T-helper 2 cell (primary cell): Measurements from ENCODE around the gene RRAD.
"Not testable (repeated sequence)": the region's sequence is repeated elsewhere in the genome, so short reads cannot be mapped to it uniquely, and the experiment has no call there.

Experiments
- DNase-seq, 5 experiments: peaks; one replicate each; pipeline versions ENCODE4 v3.0.0 to v3.0.0-alpha.2; 2012 to 2022

Gene RRAD

GRCh38 chr16:66899945-66900710, 25.2 kb downstream of the RRAD start:
- DNase-seq = no peak

GRCh38 chr16:66899310-66899944, 25.9 kb downstream of the RRAD start:
- DNase-seq = no peak

- no peak for DNase-seq
Observed at GRCh38 chr16:66898933-66899309, 26.4 kb downstream of the RRAD start.

DNA sequence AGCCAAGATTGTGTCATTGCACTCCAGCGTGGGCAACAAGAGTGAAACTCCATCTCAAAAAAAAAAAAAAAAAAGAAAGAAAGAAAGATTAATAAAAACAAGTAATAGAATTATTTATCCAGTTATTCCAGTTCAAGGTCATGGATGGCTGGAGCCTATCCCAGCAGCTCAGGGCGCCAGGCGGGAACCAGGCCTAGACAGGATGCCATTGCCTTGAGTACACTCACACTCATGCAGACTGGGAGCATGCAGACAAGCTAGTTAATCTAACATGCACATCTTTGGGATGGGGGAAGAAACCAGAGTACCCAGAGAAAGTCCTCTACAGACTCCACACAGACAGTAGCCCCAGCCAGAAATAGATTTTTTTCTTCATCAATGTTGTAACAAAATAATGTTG, 27.1 kb downstream of the RRAD start:
- no peak for DNase-seq

- not testable (repeated sequence) for DNase-seq
Observed at GRCh38 chr16:66896682-66897081, 28.7 kb downstream of the RRAD start.

- DNase-seq = no peak
Observed at GRCh38 chr16:66895999-66896398, 29.3 kb downstream of the RRAD start.

DNA sequence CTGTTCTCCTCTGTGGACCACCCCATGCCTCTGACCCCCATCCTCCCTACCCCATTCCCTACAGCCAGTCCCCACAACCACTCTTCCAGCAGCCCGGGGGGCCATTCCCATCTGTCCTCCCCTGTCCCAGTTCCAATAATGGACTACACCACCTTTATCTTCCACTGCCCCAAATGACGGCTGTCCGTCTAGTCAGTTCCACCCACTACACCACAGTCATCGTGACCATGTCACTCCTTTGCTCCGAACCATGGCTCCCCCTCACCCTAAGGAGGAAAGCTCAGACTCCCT, 29.7 kb downstream of the RRAD start:
- DNase-seq = no peak

- peak in 4 of 5 experiments; percentile 20 to 76 (median 23) for DNase-seq
Observed at GRCh38 chr16:66894948-66895688, 30.2 kb downstream of the RRAD start.

DNA sequence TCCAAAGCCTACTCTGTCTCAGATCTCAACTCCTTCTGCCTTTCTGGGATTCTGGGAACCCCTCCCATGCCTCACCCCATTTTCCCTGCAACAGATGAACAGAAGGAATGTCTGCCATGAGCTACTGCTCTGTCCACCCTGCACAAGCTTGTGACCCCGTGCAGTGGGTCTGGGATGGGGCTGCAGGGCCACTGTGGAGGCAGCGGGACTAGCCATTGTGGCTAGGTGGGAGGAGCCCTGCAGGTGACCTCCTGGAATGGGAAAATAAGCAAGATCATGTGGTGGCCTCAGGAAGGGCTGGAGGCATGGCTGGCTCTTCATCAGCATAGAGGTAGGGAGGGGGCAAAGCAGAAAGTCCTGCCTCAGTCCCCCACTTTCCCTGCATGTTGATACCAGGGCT, 31.3 kb downstream of the RRAD start:
- DNase-seq = no peak

DNA sequence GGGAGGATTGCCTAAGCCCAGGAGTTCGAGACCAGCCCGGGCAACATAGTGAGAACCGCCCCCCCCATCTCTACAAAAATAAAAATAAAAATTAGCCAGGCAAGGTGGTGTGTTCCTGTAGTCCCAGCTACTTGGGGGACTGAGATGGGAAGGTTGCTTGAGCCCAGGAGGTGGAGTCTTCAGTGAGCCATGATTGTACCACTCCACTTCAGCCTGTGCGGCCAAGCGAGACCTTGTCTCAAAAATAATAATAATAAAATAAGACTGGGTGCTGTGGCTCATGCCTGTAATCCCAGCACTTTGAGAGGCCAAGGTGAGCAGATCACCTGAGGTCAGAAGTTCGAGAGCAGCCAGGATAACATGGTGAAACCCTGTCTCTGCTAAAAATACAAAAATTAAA, 33.5 kb downstream of the RRAD start:
- no peak for DNase-seq

DNA sequence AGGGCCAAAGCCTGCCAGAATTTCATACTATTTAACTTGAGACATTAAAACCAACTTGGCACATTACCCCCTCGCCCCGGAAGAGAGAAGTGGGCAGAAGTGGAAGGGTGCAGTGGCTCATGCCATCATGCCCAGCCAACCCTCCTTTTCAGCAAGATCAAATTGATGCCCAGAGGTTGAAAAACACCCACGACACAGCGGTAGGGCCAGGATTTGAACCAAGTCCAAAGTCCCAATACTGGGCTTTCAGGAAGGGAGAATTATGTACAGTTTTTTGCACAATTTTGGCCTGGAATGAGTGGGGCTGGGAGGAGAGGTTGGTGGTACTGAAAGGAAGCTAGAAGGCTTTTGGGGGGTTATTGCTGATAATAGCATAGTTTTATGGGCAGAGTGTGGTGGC, 34.0 kb downstream of the RRAD start:
- no peak for DNase-seq

- DNase-seq = no peak
Observed at GRCh38 chr16:66890799-66891198, 34.5 kb downstream of the RRAD start.

- no peak for DNase-seq
Observed at GRCh38 chr16:66889622-66890021, 35.7 kb downstream of the RRAD start.

DNA sequence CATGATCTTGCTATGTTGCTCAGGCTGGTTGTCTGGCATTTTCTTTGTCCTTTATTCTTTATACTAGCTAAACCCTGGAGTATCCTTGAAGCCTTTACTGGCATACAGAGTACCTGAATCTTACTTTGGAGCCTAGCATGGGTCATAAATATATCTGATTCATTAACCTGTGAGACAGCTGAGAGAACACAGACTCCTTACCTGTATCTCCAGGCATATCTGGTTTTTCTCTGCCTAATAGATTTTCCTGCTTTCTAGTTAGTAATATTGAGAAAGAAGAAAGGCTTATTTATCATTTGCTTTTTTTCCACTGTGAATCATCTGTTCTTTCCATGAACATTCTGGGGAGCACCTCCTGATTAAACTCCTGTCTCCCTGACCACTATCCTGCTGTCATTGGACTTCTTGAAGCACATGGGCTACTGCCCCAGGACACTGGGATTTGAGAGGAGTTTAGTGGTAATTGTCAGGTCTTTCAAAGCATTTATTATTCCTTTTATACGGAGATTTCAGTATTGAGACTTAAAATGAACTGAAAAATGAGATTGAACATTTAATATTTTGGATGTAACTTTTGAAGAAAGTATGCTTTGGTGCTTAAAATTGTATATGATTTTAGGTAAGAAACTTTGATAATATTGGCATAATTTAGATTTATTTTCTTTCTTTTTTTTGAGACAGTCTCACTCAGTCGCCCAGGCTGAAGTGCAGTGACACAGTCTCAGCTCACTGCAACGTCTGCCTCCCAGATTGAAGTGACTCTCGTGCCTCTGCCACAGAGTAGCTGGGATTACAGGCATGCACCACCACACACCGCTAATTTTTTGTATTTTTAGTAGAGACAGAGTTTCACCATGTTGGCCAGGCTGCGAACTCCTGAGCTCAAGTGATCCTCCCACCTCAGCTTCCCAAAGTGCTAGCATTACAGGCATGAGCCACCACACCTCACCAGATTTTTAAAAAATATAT, 36.4 kb downstream of the RRAD start:
- no peak for DNase-seq

- DNase-seq = no peak
Observed at GRCh38 chr16:66886914-66887313, 38.4 kb downstream of the RRAD start.

GRCh38 chr16:66886321-66886720, 39.0 kb downstream of the RRAD start:
- DNase-seq = no peak

DNA sequence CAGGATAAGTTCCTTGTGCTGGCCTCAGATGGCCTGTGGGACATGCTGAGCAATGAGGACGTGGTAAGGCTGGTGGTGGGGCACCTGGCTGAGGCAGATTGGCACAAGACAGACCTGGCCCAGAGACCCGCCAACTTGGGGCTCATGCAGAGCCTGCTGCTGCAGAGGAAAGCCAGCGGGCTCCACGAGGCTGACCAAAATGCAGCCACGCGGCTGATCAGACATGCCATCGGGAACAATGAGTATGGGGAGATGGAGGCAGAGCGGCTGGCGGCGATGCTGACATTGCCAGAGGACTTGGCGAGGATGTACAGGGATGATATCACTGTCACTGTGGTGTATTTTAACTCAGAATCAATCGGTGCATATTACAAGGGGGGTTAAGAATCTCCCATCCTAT, 39.8 kb downstream of the RRAD start:
- no peak for DNase-seq

GRCh38 chr16:66882702-66883101, 42.6 kb downstream of the RRAD start:
- no peak for DNase-seq

DNA sequence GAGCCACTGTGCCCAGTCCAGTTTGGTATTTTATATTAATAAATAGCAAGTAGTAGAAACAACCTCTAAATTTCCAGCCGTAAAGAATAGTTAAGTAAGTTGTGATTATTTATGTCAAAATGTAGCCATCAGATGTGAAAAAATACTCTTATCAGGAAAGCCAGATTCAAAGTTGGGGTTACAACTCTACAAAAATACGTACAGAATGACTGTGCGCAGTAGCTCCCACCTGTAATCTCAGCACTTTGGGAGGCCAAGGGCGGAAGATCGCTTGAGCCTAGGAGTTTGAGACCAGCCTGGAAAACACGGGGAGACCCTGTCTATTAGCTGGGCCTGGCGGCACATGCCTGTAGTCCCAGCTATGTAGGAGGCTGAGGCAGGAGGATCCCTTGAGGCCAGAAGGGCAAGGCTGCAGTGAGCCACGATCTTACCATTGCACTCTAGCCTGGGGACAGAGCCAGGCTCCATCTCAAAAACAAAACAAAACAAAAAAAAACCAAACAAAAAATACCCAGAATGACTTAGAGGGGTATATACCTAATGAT, 43.3 kb downstream of the RRAD start:
- no peak for DNase-seq

- no peak for DNase-seq
Observed at GRCh38 chr16:66881560-66881959, 43.8 kb downstream of the RRAD start.

DNA sequence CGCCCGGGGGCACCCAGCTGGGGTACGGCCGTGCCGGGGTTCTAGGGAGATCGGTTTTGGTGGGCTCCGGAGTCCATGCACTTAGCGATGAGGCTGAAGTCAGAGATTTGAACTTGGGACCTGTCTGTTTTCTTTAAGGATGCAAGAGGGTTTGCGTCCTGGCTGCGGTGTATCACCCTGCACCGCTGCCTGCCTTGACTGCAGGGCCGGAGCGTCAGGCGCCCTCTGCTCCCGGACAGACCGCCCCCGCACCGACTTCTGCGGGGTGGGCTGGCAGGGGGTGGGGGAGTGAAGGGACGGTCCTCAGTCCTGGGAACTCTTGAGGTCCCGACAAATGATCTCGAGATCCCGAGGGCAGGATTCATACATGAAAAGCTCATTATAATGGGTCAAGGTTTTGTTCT, 44.3 kb downstream of the RRAD start:
- peak in 1 of 5 experiments; percentile 48 for DNase-seq

GRCh38 chr16:66880288-66881013, 44.9 kb downstream of the RRAD start, which contains the start of gene PDP2:
TSS of gene PDP2 (plus strand) at chr16:66880515. CDS start at chr16:66884285, 3,770 bp downstream.
- DNase-seq = peak; percentile 68 to 95 (median 84)
